HepG2 (cell line): ENCODE data around the gene BPIFB2. TPM values are rescaled to one million over a fixed set of nuclear protein-coding genes. Genes with fewer than 3 reads are reported as not detected.

ENCODE experiments used
- ETV5 ChIP-seq: IDR thresholded peaks from 2 replicates; pipeline ENCODE4 v1.6.1; 2018; ENCODE audit warnings: missing biosample characterization, missing genetic modification reagents, inconsistent platforms, borderline replicate concordance
- HNF4G ChIP-seq, 2 experiments: sonication (generic) in 1 of 2; formaldehyde crosslinking in 1 of 2; IDR thresholded peaks; 2 replicates each; pipeline versions ENCODE4 v1.4.0 to v1.6.1; 2011 to 2020; ENCODE audit warnings: borderline replicate concordance in 2 of 2, low read depth in 2 of 2, mild to moderate bottlenecking in 2 of 2, low read length in 1 of 2, missing genetic modification reagents in 1 of 2, moderate library complexity in 1 of 2
- HOXA7 ChIP-seq: sonication (generic); formaldehyde crosslinking; IDR thresholded peaks from 2 replicates; pipeline ENCODE4 v1.8.1; 2022; ENCODE audit warnings: mild to moderate bottlenecking, missing genetic modification reagents, moderate library complexity
- HOXD1 ChIP-seq: sonication (generic); formaldehyde crosslinking; IDR thresholded peaks from 2 replicates; pipeline ENCODE4 v1.5.0; 2020; ENCODE audit warnings: missing genetic modification reagents
- KDM1A ChIP-seq: IDR thresholded peaks from 2 replicates; pipeline ENCODE4 v1.6.1; 2016; ENCODE audit warnings: missing compliant biosample characterization
- KLF13 ChIP-seq: sonication (generic); formaldehyde crosslinking; IDR thresholded peaks from 2 replicates; pipeline ENCODE4 v1.4.0; 2020; ENCODE audit warnings: mild to moderate bottlenecking, missing genetic modification reagents
- MXD1 ChIP-seq: sonication (generic); formaldehyde crosslinking; IDR thresholded peaks from 2 replicates; pipeline ENCODE4 v1.4.0; 2020; ENCODE audit warnings: mild to moderate bottlenecking, missing genetic modification reagents
- PCBP1 ChIP-seq: fragments of 200-400 bp; formaldehyde crosslinking; IDR thresholded peaks from 2 replicates; pipeline ENCODE4 v1.6.1; 2017; ENCODE audit warnings: mild to moderate bottlenecking, low read depth, low read length, borderline replicate concordance
- PTBP1 ChIP-seq: fragments of 200-400 bp; formaldehyde crosslinking; IDR thresholded peaks from 2 replicates; pipeline ENCODE4 v1.6.1; 2018; ENCODE audit warnings: low read length, low read depth; ENCODE audit not compliant: poor library complexity, severe bottlenecking
- RBM39 ChIP-seq: fragments of 200-400 bp; formaldehyde crosslinking; IDR thresholded peaks from one replicate; pipeline ENCODE4 v1.6.1; 2018; ENCODE audit warnings: antibody characterized with exemption, mild to moderate bottlenecking, low read depth, low read length; ENCODE audit not compliant: poor library complexity, severe bottlenecking
- SIN3A ChIP-seq: IDR thresholded peaks from 2 replicates; pipeline ENCODE4 v1.6.1; 2011; ENCODE audit warnings: low read depth, mild to moderate bottlenecking, control low read depth, low read length, borderline replicate concordance
- TIGD3 ChIP-seq: sonication (generic); formaldehyde crosslinking; IDR thresholded peaks from 2 replicates; pipeline ENCODE4 v1.5.1; 2020; ENCODE audit warnings: mild to moderate bottlenecking, missing genetic modification reagents, borderline replicate concordance
- ZBTB33 ChIP-seq: sonication (generic); formaldehyde crosslinking; IDR thresholded peaks from 2 replicates; pipeline ENCODE4 v1.4.0; 2020; ENCODE audit warnings: missing genetic modification reagents
- ZNF569 ChIP-seq: sonication (generic); formaldehyde crosslinking; IDR thresholded peaks from 2 replicates; pipeline ENCODE4 v1.5.0; 2020; ENCODE audit warnings: mild to moderate bottlenecking, missing genetic modification reagents, moderate library complexity, borderline replicate concordance
- ZNF709 ChIP-seq: sonication (generic); formaldehyde crosslinking; IDR thresholded peaks from 2 replicates; pipeline ENCODE4 v1.5.0; 2020; ENCODE audit warnings: mild to moderate bottlenecking, missing genetic modification reagents
- polyA plus RNA-seq, 8 experiments: library from polyadenylated mRNA; depleted of rRNA in 3 of 8; stranded (reverse) in 7 of 8; unstranded in 1 of 8; fragments of >200 nt; fragmentation: Illumina TruSeq in 4 of 8; extraction: Trizol in 4 of 8; gene quantifications; 2 replicates each; pipeline versions ENCODE4 v1.2.1 to v1.2.3, GENCODE V29; 2011 to 2016; ENCODE audit warnings: low read depth in 4 of 8, missing spikeins in 1 of 8, mixed read lengths in 1 of 8; ENCODE audit not compliant: insufficient read depth in 1 of 8
- total RNA-seq, 5 experiments: library from RNA; depleted of rRNA; stranded (reverse); fragments of >200 nt; fragmentation: Illumina TruSeq; extraction: Trizol; gene quantifications; 2 replicates each; pipeline ENCODE4 v1.2.3, GENCODE V29; 2016; ENCODE audit warnings: low read depth in 1 of 5
- TF ChIP-seq, protein P1 (sequence below): sonication (generic); formaldehyde crosslinking; IDR thresholded peaks from 2 replicates; pipeline ENCODE4 v1.5.0; 2020; ENCODE audit warnings: mild to moderate bottlenecking, missing genetic modification reagents, borderline replicate concordance
- TF ChIP-seq, protein P2 (sequence below): sonication (generic); formaldehyde crosslinking; IDR thresholded peaks from 2 replicates; pipeline ENCODE4 v1.8.0; 2022; ENCODE audit warnings: mild to moderate bottlenecking, missing genetic modification reagents

The BPIFB2 gene
- total and polyA plus RNA-seq, 2 of the 13 experiments (the other 11 are each of a cell fraction or from before 2014, with no cell fraction given), result 54.5 to 902 TPM

- TF ChIP-seq HNF4G (IDR thresholded peaks at IDR 0.05; ENCODE audit: borderline replicate concordance, low read depth, low read length) (no peak), HNF4G (CRISPR knock-in tag; IDR thresholded peaks at IDR 0.05; ENCODE audit: borderline replicate concordance, low read depth) (0 out of 2 replicates have a peak, but pooled peaks have one; percentile 33), PTBP1 (peak; percentile 80), PCBP1 (no peak), SIN3A (no peak), HOXA7 (CRISPR knock-in tag) (no peak), ETV5 (0 out of 2 replicates have a peak, but pooled peaks have one; percentile 5), ZBTB33 (CRISPR knock-in tag) (no peak), KDM1A (CRISPR knock-in tag) (no peak), RBM39 (no peak), HOXD1 (CRISPR knock-in tag) (no peak), MXD1 (CRISPR knock-in tag) (no peak), TIGD3 (CRISPR knock-in tag) (no peak), ZNF569 (no peak), KLF13 (no peak), ZNF709 (CRISPR knock-in tag) (no peak)
- TF ChIP-seq, protein P1, sequence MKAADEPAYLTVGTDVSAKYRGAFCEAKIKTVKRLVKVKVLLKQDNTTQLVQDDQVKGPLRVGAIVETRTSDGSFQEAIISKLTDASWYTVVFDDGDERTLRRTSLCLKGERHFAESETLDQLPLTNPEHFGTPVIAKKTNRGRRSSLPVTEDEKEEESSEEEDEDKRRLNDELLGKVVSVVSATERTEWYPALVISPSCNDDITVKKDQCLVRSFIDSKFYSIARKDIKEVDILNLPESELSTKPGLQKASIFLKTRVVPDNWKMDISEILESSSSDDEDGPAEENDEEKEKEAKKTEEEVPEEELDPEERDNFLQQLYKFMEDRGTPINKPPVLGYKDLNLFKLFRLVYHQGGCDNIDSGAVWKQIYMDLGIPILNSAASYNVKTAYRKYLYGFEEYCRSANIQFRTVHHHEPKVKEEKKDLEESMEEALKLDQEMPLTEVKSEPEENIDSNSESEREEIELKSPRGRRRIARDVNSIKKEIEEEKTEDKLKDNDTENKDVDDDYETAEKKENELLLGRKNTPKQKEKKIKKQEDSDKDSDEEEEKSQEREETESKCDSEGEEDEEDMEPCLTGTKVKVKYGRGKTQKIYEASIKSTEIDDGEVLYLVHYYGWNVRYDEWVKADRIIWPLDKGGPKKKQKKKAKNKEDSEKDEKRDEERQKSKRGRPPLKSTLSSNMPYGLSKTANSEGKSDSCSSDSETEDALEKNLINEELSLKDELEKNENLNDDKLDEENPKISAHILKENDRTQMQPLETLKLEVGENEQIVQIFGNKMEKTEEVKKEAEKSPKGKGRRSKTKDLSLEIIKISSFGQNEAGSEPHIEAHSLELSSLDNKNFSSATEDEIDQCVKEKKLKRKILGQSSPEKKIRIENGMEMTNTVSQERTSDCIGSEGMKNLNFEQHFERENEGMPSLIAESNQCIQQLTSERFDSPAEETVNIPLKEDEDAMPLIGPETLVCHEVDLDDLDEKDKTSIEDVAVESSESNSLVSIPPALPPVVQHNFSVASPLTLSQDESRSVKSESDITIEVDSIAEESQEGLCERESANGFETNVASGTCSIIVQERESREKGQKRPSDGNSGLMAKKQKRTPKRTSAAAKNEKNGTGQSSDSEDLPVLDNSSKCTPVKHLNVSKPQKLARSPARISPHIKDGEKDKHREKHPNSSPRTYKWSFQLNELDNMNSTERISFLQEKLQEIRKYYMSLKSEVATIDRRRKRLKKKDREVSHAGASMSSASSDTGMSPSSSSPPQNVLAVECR (CRISPR knock-in tag), result no peak
- TF ChIP-seq, protein P2, sequence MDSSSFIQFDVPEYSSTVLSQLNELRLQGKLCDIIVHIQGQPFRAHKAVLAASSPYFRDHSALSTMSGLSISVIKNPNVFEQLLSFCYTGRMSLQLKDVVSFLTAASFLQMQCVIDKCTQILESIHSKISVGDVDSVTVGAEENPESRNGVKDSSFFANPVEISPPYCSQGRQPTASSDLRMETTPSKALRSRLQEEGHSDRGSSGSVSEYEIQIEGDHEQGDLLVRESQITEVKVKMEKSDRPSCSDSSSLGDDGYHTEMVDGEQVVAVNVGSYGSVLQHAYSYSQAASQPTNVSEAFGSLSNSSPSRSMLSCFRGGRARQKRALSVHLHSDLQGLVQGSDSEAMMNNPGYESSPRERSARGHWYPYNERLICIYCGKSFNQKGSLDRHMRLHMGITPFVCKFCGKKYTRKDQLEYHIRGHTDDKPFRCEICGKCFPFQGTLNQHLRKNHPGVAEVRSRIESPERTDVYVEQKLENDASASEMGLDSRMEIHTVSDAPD, result no peak
Measured at GRCh38 chr20:33026779-33027759, 19.6 kb downstream of the BPIFB2 start (continued).
